Neutrophil (primary cell): Measurements from ENCODE around the gene XYLT1.
A peak's percentile ranks its signal among the peaks of the same experiment; 100 is the strongest.

Experiments used
- H3K27ac ChIP-seq: fragments of 200-600 bp; sonication (generic); 2 replicates; pipeline ENCODE4 v1.5.1; 2016; ENCODE audit warnings: mild to moderate bottlenecking, moderate library complexity
- H3K27me3 ChIP-seq: fragments of 200-600 bp; sonication (generic); 2 replicates; pipeline ENCODE4 v1.6.0; 2016; ENCODE audit warnings: mild to moderate bottlenecking
- H3K36me3 ChIP-seq: fragments of 200-600 bp; sonication (generic); 2 replicates; pipeline ENCODE4 v1.5.1; 2017
- H3K4me1 ChIP-seq, 2 experiments: fragments of 200-600 bp in 1 of 2; sonication (generic) in 1 of 2; 1 replicate in 1 of 2; 2 replicates in 1 of 2; pipeline versions ENCODE4 v1.5.1 to v1.6.1; 2013 to 2016; ENCODE audit warnings: low read depth in 1 of 2, low read length in 1 of 2, mild to moderate bottlenecking in 1 of 2, moderate library complexity in 1 of 2; ENCODE audit not compliant: control insufficient read depth in 1 of 2, insufficient read depth in 1 of 2
- H3K4me3 ChIP-seq, 2 experiments: fragments of 200-600 bp in 1 of 2; sonication (generic) in 1 of 2; 1 replicate in 1 of 2; 2 replicates in 1 of 2; pipeline ENCODE4 v1.5.1; 2013 to 2016; ENCODE audit warnings: low read depth in 1 of 2, low read length in 1 of 2, mild to moderate bottlenecking in 1 of 2, moderate library complexity in 1 of 2
- H3K9me3 ChIP-seq: fragments of 200-600 bp; sonication (generic); 2 replicates; pipeline ENCODE4 v1.5.1; 2016
- TF ChIP-seq, protein P1 (sequence below): fragments of 200-600 bp; sonication (generic); IDR thresholded peaks from 2 replicates; pipeline ENCODE4 v1.5.1; 2016; ENCODE audit warnings: antibody characterized with exemption

XYLT1 gene

DNA sequence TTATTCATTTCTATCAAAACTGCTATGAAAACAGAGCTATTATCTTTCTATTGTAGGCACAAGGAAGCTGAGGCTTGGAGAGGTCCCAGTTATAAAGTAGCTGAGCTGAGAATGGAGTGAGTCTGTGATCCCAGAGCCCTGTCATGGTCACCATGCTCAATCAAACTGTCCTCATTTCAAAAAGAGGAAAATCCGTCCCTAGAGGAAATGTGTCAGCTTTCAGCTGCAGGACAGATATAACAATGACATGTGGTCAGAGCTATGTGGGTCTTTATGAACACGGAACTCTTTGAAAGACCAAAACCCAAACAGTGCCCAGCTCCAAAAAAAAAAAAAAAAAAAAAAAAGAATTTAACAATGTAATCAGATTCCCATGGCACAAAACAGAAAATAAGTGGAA, 266.1 kb downstream of the XYLT1 start:
- Histone ChIP-seq H3K4me3 (no peak overlapping the region), H3K9me3 (no peaks in the 10 kb centered on the region), H3K36me3 (peaks cover 15% of the 10 kb centered on the region), H3K27me3 (no peaks in the 10 kb centered on the region), H3K4me1 (no peaks in the 10 kb centered on the region), H3K27ac (no peak overlapping the region)
- TF ChIP-seq, protein P1, sequence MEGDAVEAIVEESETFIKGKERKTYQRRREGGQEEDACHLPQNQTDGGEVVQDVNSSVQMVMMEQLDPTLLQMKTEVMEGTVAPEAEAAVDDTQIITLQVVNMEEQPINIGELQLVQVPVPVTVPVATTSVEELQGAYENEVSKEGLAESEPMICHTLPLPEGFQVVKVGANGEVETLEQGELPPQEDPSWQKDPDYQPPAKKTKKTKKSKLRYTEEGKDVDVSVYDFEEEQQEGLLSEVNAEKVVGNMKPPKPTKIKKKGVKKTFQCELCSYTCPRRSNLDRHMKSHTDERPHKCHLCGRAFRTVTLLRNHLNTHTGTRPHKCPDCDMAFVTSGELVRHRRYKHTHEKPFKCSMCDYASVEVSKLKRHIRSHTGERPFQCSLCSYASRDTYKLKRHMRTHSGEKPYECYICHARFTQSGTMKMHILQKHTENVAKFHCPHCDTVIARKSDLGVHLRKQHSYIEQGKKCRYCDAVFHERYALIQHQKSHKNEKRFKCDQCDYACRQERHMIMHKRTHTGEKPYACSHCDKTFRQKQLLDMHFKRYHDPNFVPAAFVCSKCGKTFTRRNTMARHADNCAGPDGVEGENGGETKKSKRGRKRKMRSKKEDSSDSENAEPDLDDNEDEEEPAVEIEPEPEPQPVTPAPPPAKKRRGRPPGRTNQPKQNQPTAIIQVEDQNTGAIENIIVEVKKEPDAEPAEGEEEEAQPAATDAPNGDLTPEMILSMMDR: no peak

DNA sequence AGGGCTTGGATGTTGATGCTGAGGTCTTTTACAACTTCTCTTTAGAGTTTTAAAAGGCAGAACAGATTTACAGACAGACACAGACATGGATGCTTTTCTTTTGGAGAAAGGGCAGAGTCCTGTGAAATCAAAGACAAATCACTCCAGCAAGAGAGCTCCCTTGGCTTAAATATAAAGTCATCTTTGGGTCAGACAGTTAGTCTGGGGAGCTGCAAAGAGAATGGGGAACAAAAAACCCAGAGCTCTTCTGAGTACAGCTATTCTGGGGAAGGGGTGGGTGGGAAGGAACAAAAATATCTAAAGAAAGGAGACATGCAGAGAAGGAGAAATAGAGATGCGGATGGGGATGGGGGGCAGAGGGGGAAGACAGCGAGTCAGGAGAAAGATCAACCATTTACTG, 266.6 kb downstream of the XYLT1 start:
- Histone ChIP-seq H3K36me3 (peaks cover 19% of the 10 kb centered on the region), H3K9me3 (no peaks in the 10 kb centered on the region), H3K27ac (no peak overlapping the region), H3K4me3 (no peak overlapping the region), H3K4me1 (no peaks in the 10 kb centered on the region), H3K27me3 (no peaks in the 10 kb centered on the region)
- TF ChIP-seq, protein P1: no peak

DNA sequence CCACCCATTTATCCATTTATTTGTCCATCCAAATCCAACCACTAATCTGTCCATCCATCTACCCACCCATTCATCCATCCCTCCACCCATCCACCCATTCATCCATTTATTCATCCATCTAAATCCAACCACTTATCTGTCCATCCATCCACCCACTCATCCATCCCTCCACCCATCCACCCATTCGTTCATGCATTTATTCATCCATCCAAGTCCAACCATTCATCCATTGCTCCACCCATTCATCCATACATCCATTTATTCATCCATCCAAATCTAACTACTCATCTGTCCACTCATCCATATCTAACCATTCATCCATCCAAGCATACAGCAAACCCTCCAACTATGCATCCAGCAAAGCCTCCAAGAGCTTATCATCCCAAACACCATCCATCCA, 267.3 kb downstream of the XYLT1 start:
- H3K27me3 ChIP-seq: no peaks in the 10 kb centered on the region
- TF ChIP-seq, protein P1: no peak
- H3K4me3 ChIP-seq: no peak overlapping the region
- H3K36me3 ChIP-seq: peaks cover 27% of the 10 kb centered on the region
- H3K9me3 ChIP-seq: no peaks in the 10 kb centered on the region
- H3K27ac ChIP-seq: no peak overlapping the region
- H3K4me1 ChIP-seq: no peaks in the 10 kb centered on the region

DNA sequence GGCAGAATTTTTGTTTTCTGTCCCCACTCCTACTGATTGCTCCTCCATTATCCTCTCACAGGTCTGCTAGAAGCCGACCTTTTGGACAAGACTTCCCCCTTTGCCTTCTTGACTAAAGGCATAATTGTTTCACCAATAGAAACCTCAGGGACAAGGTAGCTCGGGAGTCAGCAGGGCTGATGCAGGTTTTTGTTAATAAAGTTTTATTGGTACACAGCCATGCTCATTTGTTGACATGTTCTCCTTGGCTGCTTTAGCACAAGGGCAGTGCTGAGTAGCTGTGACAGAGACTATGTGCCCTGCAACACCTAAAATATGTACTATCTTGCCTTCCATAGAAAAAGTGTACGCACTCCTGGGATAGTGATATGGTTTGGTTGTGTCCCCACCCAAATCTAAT, 271.6 kb downstream of the XYLT1 start:
- H3K9me3 ChIP-seq: no peaks in the 10 kb centered on the region
- H3K27ac ChIP-seq: no peak overlapping the region
- H3K27me3 ChIP-seq: no peaks in the 10 kb centered on the region
- TF ChIP-seq, protein P1: no peak
- peaks cover 55% of the 10 kb centered on the region for H3K36me3 ChIP-seq
- no peaks in the 10 kb centered on the region for H3K4me1 ChIP-seq
- no peak overlapping the region for H3K4me3 ChIP-seq

DNA sequence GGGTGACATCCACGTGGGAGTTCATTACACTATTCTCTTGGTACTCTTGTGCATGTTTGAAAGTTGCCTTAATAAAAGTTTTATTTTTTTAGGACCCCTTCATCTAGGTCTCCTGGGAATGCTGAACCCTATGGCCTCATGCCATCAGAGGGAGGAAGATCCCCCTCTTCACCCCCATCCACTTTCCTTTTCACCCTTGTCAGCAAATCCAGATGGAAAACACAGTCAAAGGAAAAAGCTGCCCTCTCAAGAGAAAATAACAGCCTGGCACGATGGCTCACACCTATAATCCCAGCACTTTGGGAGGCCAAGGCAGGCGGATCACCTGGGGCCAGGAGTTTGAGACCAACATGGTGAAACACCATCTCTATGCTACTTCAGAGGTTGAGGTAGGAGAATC, 274.2 kb downstream of the XYLT1 start:
- no peaks in the 10 kb centered on the region for H3K9me3 ChIP-seq
- H3K27ac ChIP-seq: no peak overlapping the region
- TF ChIP-seq, protein P1: no peak
- H3K27me3 ChIP-seq: no peaks in the 10 kb centered on the region
- H3K36me3 ChIP-seq: peaks cover 62% of the 10 kb centered on the region
- H3K4me1 ChIP-seq: no peaks in the 10 kb centered on the region
- H3K4me3 ChIP-seq: no peak overlapping the region

DNA sequence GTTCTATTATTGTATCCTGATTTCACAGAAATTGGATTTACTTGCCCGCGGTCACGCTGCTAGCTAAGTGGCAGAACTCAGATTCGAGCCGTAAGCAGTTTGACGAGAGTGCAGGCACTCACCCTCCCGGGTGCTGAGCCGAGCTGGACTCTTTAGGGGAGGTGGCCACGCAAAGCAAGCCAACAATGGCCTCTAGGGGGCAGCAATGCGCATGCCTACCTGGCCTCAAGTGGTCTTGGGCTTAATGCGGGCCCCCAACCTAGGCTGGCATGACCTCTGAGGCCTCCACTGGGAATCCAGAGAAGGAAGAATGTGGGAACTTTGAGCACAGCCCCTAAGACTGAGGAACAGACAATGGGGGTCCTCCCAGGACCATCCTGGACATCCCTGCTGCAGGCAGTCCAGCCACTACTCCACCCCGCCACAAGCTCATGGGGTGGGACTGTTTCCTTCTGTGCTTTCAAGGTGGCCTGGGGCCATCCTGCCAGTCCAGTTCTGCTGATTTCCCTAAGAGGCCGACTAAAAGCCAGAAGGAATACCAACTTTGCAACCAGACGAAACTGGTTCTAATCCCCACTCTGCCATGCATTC, 276.5 kb downstream of the XYLT1 start:
- TF ChIP-seq, protein P1: peak; percentile 75
- no peak overlapping the region for H3K27ac ChIP-seq
- no peak overlapping the region for H3K4me3 ChIP-seq
- peaks cover 56% of the 10 kb centered on the region for H3K36me3 ChIP-seq
- no peaks in the 10 kb centered on the region for H3K4me1 ChIP-seq
- H3K27me3 ChIP-seq: no peaks in the 10 kb centered on the region
- H3K9me3 ChIP-seq: no peaks in the 10 kb centered on the region
